Subcutaneous adipose tissue (tissue), 4 donors: ENCODE measurements around the gene KPNA4. TPM values are rescaled to one million over a fixed set of nuclear protein-coding genes. Genes with fewer than 3 reads are reported as not detected.

Experiments used
- CTCF ChIP-seq: fragments of 450-650 bp; IDR thresholded peaks from one replicate; pipeline ENCODE4 v1.5.1; 2016; ENCODE audit warnings: low read depth, mild to moderate bottlenecking, control low read depth, antibody characterized with exemption, moderate library complexity
- total RNA-seq, 4 donors: library from RNA; depleted of rRNA; stranded (reverse); fragments of >200 nt; gene quantifications; one replicate each; pipeline ENCODE4 v1.1.0, GENCODE V29; 2016

KPNA4 gene
- 10 to 100 TPM; 31.1 to 70.3 (median 39.8) TPM for total RNA-seq

- no peak for TF ChIP-seq CTCF
These were observed at the start of gene KPNA4 for GRCh38 chr3:160565442-160566403. TSS of gene KPNA4 (minus strand) at chr3:160565571. CDS start at chr3:160565282, 289 bp downstream.

- TF ChIP-seq CTCF: no peak
These were observed 48.3 kb upstream of the KPNA4 start for GRCh38 chr3:160613661-160614060.

GRCh38 chr3:160612386-160613075, 47.2 kb upstream of the KPNA4 start:
- no peak for TF ChIP-seq CTCF

GRCh38 chr3:160611141-160611540, 45.8 kb upstream of the KPNA4 start:
- TF ChIP-seq CTCF: no peak

- TF ChIP-seq CTCF: no peak
These were observed 43.5 kb upstream of the KPNA4 start for GRCh38 chr3:160608870-160609269.

GRCh38 chr3:160607826-160608225, 42.5 kb upstream of the KPNA4 start:
- no peak for TF ChIP-seq CTCF

GRCh38 chr3:160605315-160605714, 39.9 kb upstream of the KPNA4 start:
- no peak for TF ChIP-seq CTCF
